Astrocyte (in vitro differentiated cells and primary cell): Measurements from ENCODE around the gene MCRS1. TPM values are rescaled to one million over a fixed set of nuclear protein-coding genes. Genes with fewer than 3 reads are reported as not detected.

ENCODE experiments used
- DNase-seq: peaks from one replicate; pipeline ENCODE4 v3.0.0-alpha.2; 2010; ENCODE audit warnings: low read depth
- FAIRE-seq: peaks from 2 replicates; lab custom pipeline; 2011; peaks lifted over from hg19 to GRCh38; lab: Jason Lieb, UNC
- H2AFZ ChIP-seq: 2 replicates; pipeline ENCODE4 v1.6.0; 2012; ENCODE audit warnings: low read depth, low read length, inconsistent platforms
- H3K27ac ChIP-seq: 2 replicates; pipeline ENCODE4 v1.5.1; 2011; ENCODE audit warnings: low read depth, low read length, inconsistent platforms
- H3K27me3 ChIP-seq: 2 replicates; pipeline ENCODE4 v1.6.0; 2011; ENCODE audit warnings: low read length, inconsistent platforms; ENCODE audit not compliant: insufficient read depth
- H3K36me3 ChIP-seq: 2 replicates; pipeline ENCODE4 v1.5.1; 2011; ENCODE audit warnings: low read length, inconsistent platforms; ENCODE audit not compliant: insufficient read depth
- H3K4me1 ChIP-seq: 2 replicates; pipeline ENCODE4 v1.5.1; 2011; ENCODE audit warnings: low read length, inconsistent platforms; ENCODE audit not compliant: insufficient read depth
- H3K4me2 ChIP-seq: 2 replicates; pipeline ENCODE4 v1.6.0; 2012; ENCODE audit warnings: low read length, inconsistent platforms
- H3K4me3 ChIP-seq: 2 replicates; pipeline ENCODE4 v1.5.1; 2011; ENCODE audit warnings: low read depth, mild to moderate bottlenecking, low read length, inconsistent platforms; ENCODE audit not compliant: insufficient read depth
- H3K79me2 ChIP-seq: 2 replicates; pipeline ENCODE4 v1.6.0; 2012; ENCODE audit warnings: mild to moderate bottlenecking, low read length, inconsistent platforms; ENCODE audit not compliant: insufficient read depth
- H3K9ac ChIP-seq: 2 replicates; pipeline ENCODE4 v1.6.0; 2012; ENCODE audit warnings: mild to moderate bottlenecking, low read length, inconsistent platforms
- H3K9me3 ChIP-seq: 2 replicates; pipeline ENCODE4 v1.5.1; 2012; ENCODE audit warnings: low read depth, mild to moderate bottlenecking, low read length, inconsistent platforms; ENCODE audit not compliant: insufficient read depth
- H4K20me1 ChIP-seq: 2 replicates; pipeline ENCODE4 v1.6.0; 2012; ENCODE audit warnings: low read length, inconsistent platforms; ENCODE audit not compliant: insufficient read depth
- H3K27ac Mint-ChIP-seq: one replicate; pipeline ENCODE4 v1.8.0; 2021; ENCODE audit warnings: mild to moderate bottlenecking, mixed read lengths; ENCODE audit not compliant: unreplicated experiment
- H3K27me3 Mint-ChIP-seq: one replicate; pipeline ENCODE4 v1.8.0; 2021; ENCODE audit warnings: low read depth, mixed read lengths; ENCODE audit not compliant: unreplicated experiment
- H3K36me3 Mint-ChIP-seq: one replicate; pipeline ENCODE4 v1.8.0; 2021; ENCODE audit warnings: low read depth, mixed read lengths; ENCODE audit not compliant: unreplicated experiment
- H3K4me1 Mint-ChIP-seq: one replicate; pipeline ENCODE4 v1.8.0; 2021; ENCODE audit warnings: low read depth, mixed read lengths; ENCODE audit not compliant: unreplicated experiment
- H3K4me3 Mint-ChIP-seq: one replicate; pipeline ENCODE4 v1.8.0; 2021; ENCODE audit warnings: mild to moderate bottlenecking, moderate library complexity, mixed read lengths; ENCODE audit not compliant: unreplicated experiment
- H3K9me3 Mint-ChIP-seq: one replicate; pipeline ENCODE4 v1.8.0; 2021; ENCODE audit warnings: mild to moderate bottlenecking, mixed read lengths; ENCODE audit not compliant: unreplicated experiment
- CTCF ChIP-seq: IDR thresholded peaks from 2 replicates; pipeline ENCODE4 v1.5.1; 2011; ENCODE audit warnings: low read depth, mild to moderate bottlenecking, inconsistent platforms, low read length, moderate library complexity; ENCODE audit not compliant: insufficient read depth
- EZH2 ChIP-seq: IDR thresholded peaks from 2 replicates; pipeline ENCODE4 v1.6.1; 2012; ENCODE audit warnings: mild to moderate bottlenecking, low read length, inconsistent platforms; ENCODE audit not compliant: insufficient read depth
- total RNA-seq: library from RNA; stranded (reverse); gene quantifications from 2 replicates; pipeline ENCODE4 v1.2.1, GENCODE V29; 2021

The MCRS1 gene
- total RNA-seq, 1 donor from 2014 or later, result 45.2 TPM

GRCh38 chr12:49543221-49543913 is 24.6 kb downstream of the MCRS1 start:
- H3K4me2 ChIP-seq, result no peak overlapping the region
- no peaks in the 10 kb centered on the region for H3K36me3 ChIP-seq
- no peak overlapping the region for H3K4me3 ChIP-seq
- TF ChIP-seq EZH2, result no peak
- H3K4me1 ChIP-seq, result peaks cover 1% of the 10 kb centered on the region
- peaks cover 83% of the 10 kb centered on the region for H3K27me3 Mint-ChIP-seq
- peaks cover 2% of the 10 kb centered on the region for H3K4me1 Mint-ChIP-seq
- H3K27ac Mint-ChIP-seq, result no peak overlapping the region
- H3K79me2 ChIP-seq, result no peaks in the 10 kb centered on the region
- no peaks in the 10 kb centered on the region for H3K9me3 ChIP-seq
- no peak overlapping the region for H2AFZ ChIP-seq
- DNase-seq (no peak), FAIRE-seq (no peak)
- H4K20me1 ChIP-seq, result peaks cover 4% of the 10 kb centered on the region
- peaks cover 2% of the 10 kb centered on the region for H3K36me3 Mint-ChIP-seq
- no peak overlapping the region for H3K9ac ChIP-seq
- H3K4me3 Mint-ChIP-seq, result no peak overlapping the region
- peaks cover 46% of the 10 kb centered on the region for H3K27me3 ChIP-seq
- peaks cover 3% of the 10 kb centered on the region for H3K9me3 Mint-ChIP-seq
- H3K27ac ChIP-seq, result no peak overlapping the region

DNA sequence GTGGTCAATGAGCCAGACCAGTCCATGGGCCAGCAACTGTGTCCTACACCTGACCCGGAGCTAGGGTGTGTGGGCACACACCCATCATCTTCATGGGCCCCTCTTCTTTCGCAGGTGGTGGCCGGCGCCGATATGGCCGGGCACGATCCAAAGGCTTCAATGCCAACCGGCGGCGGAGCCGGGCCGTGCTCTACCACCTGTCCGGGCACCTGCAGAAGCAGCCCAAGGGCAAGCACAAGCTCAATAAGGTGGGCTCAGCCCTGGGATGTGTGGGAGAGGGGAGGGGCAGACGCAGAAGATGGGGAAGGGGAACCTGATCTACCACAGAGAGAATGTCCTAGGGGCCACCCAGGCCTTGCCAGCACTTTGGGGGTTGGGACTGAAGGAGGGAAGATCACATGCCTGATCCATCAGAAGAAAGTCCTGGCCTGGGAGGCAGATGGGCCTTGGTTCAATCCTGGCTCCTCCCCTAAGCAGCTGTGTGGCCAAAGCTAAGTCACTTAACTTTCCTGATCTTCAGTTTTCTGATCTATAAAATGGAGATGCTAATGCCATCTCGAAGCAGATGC is 25.3 kb downstream of the MCRS1 start:
- Histone ChIP-seq H3K4me1 (peaks cover 8% of the 10 kb centered on the region), H3K79me2 (no peaks in the 10 kb centered on the region), H3K9me3 (no peaks in the 10 kb centered on the region), H3K36me3 (no peaks in the 10 kb centered on the region), H3K27ac (no peak overlapping the region), H3K27me3 (peaks cover 47% of the 10 kb centered on the region), H2AFZ (no peak overlapping the region), H4K20me1 (peaks cover 5% of the 10 kb centered on the region), H3K4me3 (no peak overlapping the region), H3K4me2 (no peak overlapping the region), H3K9ac (no peak overlapping the region)
- TF ChIP-seq CTCF (no peak), EZH2 (no peak)
- no peak overlapping the region for H3K4me3 Mint-ChIP-seq
- H3K27ac Mint-ChIP-seq, result no peak overlapping the region
- FAIRE-seq, result no peak
- peaks cover 2% of the 10 kb centered on the region for H3K4me1 Mint-ChIP-seq
- H3K27me3 Mint-ChIP-seq, result peaks cover 80% of the 10 kb centered on the region
- peaks cover 2% of the 10 kb centered on the region for H3K36me3 Mint-ChIP-seq
- no peak for DNase-seq
- H3K9me3 Mint-ChIP-seq, result peaks cover 3% of the 10 kb centered on the region

DNA sequence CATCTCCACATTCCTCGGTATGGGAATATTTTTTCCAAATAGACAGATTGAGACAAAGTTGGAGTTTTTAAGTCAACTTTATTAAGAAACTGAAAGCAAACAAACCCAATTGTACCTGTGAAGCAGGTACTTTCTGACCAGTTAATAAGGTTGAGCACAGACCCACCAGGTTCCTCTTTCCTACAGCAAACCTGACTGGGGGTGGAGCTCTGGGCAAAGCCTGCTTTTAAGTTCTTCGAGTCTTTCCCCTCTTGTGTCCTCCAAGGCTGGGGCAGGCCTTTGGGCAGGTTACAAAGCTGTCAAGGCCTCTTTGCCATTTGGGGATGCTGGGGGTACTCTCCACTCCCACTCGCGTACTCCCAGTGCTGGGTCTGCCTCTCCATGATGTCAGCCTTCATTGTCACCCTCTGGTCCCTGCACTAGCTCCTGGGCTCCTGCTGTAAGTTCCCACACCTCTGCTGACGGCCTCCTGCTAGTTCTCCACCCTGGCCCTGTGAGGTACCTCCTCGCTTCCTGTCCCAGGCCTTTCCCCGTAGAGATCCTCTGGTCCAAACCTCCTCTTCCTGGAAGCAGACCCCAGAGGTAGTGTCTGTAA is 25.9 kb downstream of the MCRS1 start:
- no peak overlapping the region for H3K27ac Mint-ChIP-seq
- peaks cover 3% of the 10 kb centered on the region for H3K9me3 Mint-ChIP-seq
- DNase-seq, result no peak
- H3K27me3 Mint-ChIP-seq, result peaks cover 81% of the 10 kb centered on the region
- Histone ChIP-seq H3K36me3 (no peaks in the 10 kb centered on the region), H3K4me2 (no peak overlapping the region), H3K4me1 (peaks cover 13% of the 10 kb centered on the region), H4K20me1 (peaks cover 9% of the 10 kb centered on the region), H2AFZ (no peak overlapping the region), H3K4me3 (no peak overlapping the region), H3K9ac (no peak overlapping the region), H3K27me3 (peaks cover 52% of the 10 kb centered on the region), H3K27ac (no peak overlapping the region), H3K9me3 (no peaks in the 10 kb centered on the region), H3K79me2 (no peaks in the 10 kb centered on the region)
- TF ChIP-seq EZH2, result no peak
- no peak for TF ChIP-seq CTCF
- peaks cover 2% of the 10 kb centered on the region for H3K36me3 Mint-ChIP-seq
- FAIRE-seq, result no peak
- H3K4me3 Mint-ChIP-seq, result no peak overlapping the region
- peaks cover 2% of the 10 kb centered on the region for H3K4me1 Mint-ChIP-seq
